Small intestine (tissue), 7 donors: ENCODE measurements around the gene WNT8B. TPM values are rescaled to one million over a fixed set of nuclear protein-coding genes. Genes with fewer than 3 reads are reported as not detected.
A peak's percentile ranks its signal among the peaks of the same experiment; 100 is the strongest.

Experiments
- DNase-seq, 2 donors: peaks; one replicate each; pipeline versions ENCODE4 v3.0.0 to v3.0.0-alpha.2; 2013
- FAIRE-seq: peaks from 2 replicates; lab custom pipeline; 2012; peaks lifted over from hg19 to GRCh38; lab: Jason Lieb, UNC
- H3K27ac ChIP-seq, 3 donors: one replicate each; pipeline ENCODE4 v1.5.1; 2013; ENCODE audit warnings: low read length in 2 of 3, mild to moderate bottlenecking in 2 of 3, control low read depth in 1 of 3, inconsistent platforms in 1 of 3, low read depth in 1 of 3, moderate library complexity in 1 of 3
- H3K27me3 ChIP-seq, 3 donors: one replicate each; pipeline ENCODE4 v1.6.1; 2013; ENCODE audit warnings: low read length in 3 of 3, inconsistent platforms in 1 of 3; ENCODE audit not compliant: control insufficient read depth in 3 of 3, insufficient read depth in 3 of 3
- H3K36me3 ChIP-seq, 3 donors: one replicate each; pipeline ENCODE4 v1.6.1; 2013; ENCODE audit warnings: low read length in 3 of 3, inconsistent platforms in 1 of 3, low read depth in 1 of 3, mild to moderate bottlenecking in 1 of 3, moderate library complexity in 1 of 3; ENCODE audit not compliant: control insufficient read depth in 3 of 3, insufficient read depth in 2 of 3
- H3K4me1 ChIP-seq, 3 donors: one replicate each; pipeline ENCODE4 v1.6.1; 2013; ENCODE audit warnings: low read length in 2 of 3, inconsistent platforms in 1 of 3, low read depth in 1 of 3, mild to moderate bottlenecking in 1 of 3, moderate library complexity in 1 of 3; ENCODE audit not compliant: control insufficient read depth in 3 of 3, insufficient read depth in 2 of 3
- H3K4me3 ChIP-seq, 3 donors: one replicate each; pipeline ENCODE4 v1.5.1; 2013; ENCODE audit warnings: low read length in 3 of 3, control low read depth in 1 of 3, inconsistent platforms in 1 of 3, low read depth in 1 of 3, mild to moderate bottlenecking in 1 of 3, moderate library complexity in 1 of 3
- H3K9me3 ChIP-seq, 2 donors: one replicate each; pipeline ENCODE4 v1.6.1; 2013; ENCODE audit warnings: low read depth in 1 of 2, low read length in 1 of 2; ENCODE audit not compliant: control insufficient read depth in 2 of 2, insufficient read depth in 1 of 2
- WGBS, 3 donors: extraction: QIAGEN DNeasy Blood & Tissue Kit; methylation state at CpG; one replicate each; pipeline ENCODE4 v1.1.7; 2013; 5-methylcytosine and 5-hydroxymethylcytosine counted together
- polyA plus RNA-seq, 4 donors: library from polyadenylated mRNA; stranded (reverse) in 3 of 4; unstranded in 1 of 4; fragments of 200-250 nt in 3 of 4; fragments of 120-200 nt in 1 of 4; gene quantifications; one replicate each; pipeline versions ENCODE4 v1.2.1 to v1.2.3, GENCODE V29; 2013
- donor health status: healthy with polysubstance abuse.
- donor health status: control.
- donor health status: control.
- donor health status: Bipolar disorder and iron deficiency.
- donor health status: healthy.

Gene WNT8B
- polyA plus RNA-seq, 4 donors, result 0.10 TPM; not detected in 3

GRCh38 chr10:100504096-100504495 is 41.3 kb downstream of the WNT8B start:
- no peak overlapping the region for H3K27ac ChIP-seq
- DNase-seq, result no peak
- no peaks in the 10 kb centered on the region for H3K27me3 ChIP-seq
- WGBS, 3 donors, result 81 to 84% (median 82%) methylated on average over 5 of the region's 5 CpGs
- H3K4me1 ChIP-seq, result no peaks in the 10 kb centered on the region
- H3K9me3 ChIP-seq, result no peaks in the 10 kb centered on the region
- H3K4me3 ChIP-seq, result no peak overlapping the region
- FAIRE-seq, result no peak
- peaks cover 0 to 27% (median 3%) of the 10 kb centered on the region in 3 donors for H3K36me3 ChIP-seq

GRCh38 chr10:100505164-100505563 is 42.4 kb downstream of the WNT8B start:
- H3K4me1 ChIP-seq, result peaks cover 0 to 2% (median 0%) of the 10 kb centered on the region in 3 donors
- DNase-seq (no peak), FAIRE-seq (no peak)
- H3K27me3 ChIP-seq, result no peaks in the 10 kb centered on the region
- H3K9me3 ChIP-seq, result no peaks in the 10 kb centered on the region
- H3K4me3 ChIP-seq, result no peak overlapping the region
- 92 to 99% (median 97%) methylated on average over 2 of the region's 2 CpGs for WGBS, 3 donors
- no peak overlapping the region for H3K27ac ChIP-seq
- H3K36me3 ChIP-seq, result peaks cover 0 to 26% (median 3%) of the 10 kb centered on the region in 3 donors

- H3K36me3 ChIP-seq, result peaks cover 0 to 26% (median 3%) of the 10 kb centered on the region in 3 donors
- no peak for FAIRE-seq
- WGBS, 3 donors, result 95 to 96% (median 96%) methylated on average over 5 of the region's 5 CpGs
Observed at GRCh38 chr10:100506596-100507356, 44.0 kb downstream of the WNT8B start.

GRCh38 chr10:100507357-100507732 is 44.5 kb downstream of the WNT8B start:
- no peak overlapping the region for H3K27ac ChIP-seq
- no peaks in the 10 kb centered on the region for H3K9me3 ChIP-seq
- H3K4me1 ChIP-seq, result peaks cover 0 to 2% (median 0%) of the 10 kb centered on the region in 3 donors
- FAIRE-seq (no peak), DNase-seq (no peak)
- 92 to 98% (median 95%) methylated on average over 5 of the region's 5 CpGs for WGBS, 3 donors
- H3K27me3 ChIP-seq, result no peaks in the 10 kb centered on the region
- peaks cover 0 to 21% (median 3%) of the 10 kb centered on the region in 3 donors for H3K36me3 ChIP-seq
- no peak overlapping the region for H3K4me3 ChIP-seq

More at GRCh38 chr10:100506596-100507356, 44.0 kb downstream of the WNT8B start:
- H3K4me1 ChIP-seq, result peaks cover 0 to 2% (median 0%) of the 10 kb centered on the region in 3 donors
- H3K27ac ChIP-seq, result no peak overlapping the region
- DNase-seq, result no peak
- no peaks in the 10 kb centered on the region for H3K9me3 ChIP-seq
- no peak overlapping the region for H3K4me3 ChIP-seq
- no peaks in the 10 kb centered on the region for H3K27me3 ChIP-seq

GRCh38 chr10:100508266-100508665 is 45.5 kb downstream of the WNT8B start:
- DNase-seq (no peak), FAIRE-seq (no peak)
- peaks cover 0 to 2% (median 0%) of the 10 kb centered on the region in 3 donors for H3K4me1 ChIP-seq
- no peaks in the 10 kb centered on the region for H3K27me3 ChIP-seq
- WGBS, 3 donors, result 44 to 67% (median 67%) methylated on average over 1 of the region's 1 CpG
- no peak overlapping the region for H3K4me3 ChIP-seq
- H3K36me3 ChIP-seq, result peaks cover 3 to 21% (median 3%) of the 10 kb centered on the region in 3 donors
- H3K9me3 ChIP-seq, result no peaks in the 10 kb centered on the region
- H3K27ac ChIP-seq, result no peak overlapping the region

GRCh38 chr10:100508691-100509150 is 45.9 kb downstream of the WNT8B start:
- H3K9me3 ChIP-seq, result no peaks in the 10 kb centered on the region
- H3K27me3 ChIP-seq, result no peaks in the 10 kb centered on the region
- peaks cover 0 to 2% (median 0%) of the 10 kb centered on the region in 3 donors for H3K4me1 ChIP-seq
- peaks cover 3 to 21% (median 3%) of the 10 kb centered on the region in 3 donors for H3K36me3 ChIP-seq
- 37 to 54% (median 44%) methylated on average over 3 of the region's 3 CpGs for WGBS, 3 donors
- H3K27ac ChIP-seq, result no peak overlapping the region
- DNase-seq (peak; percentile 60 to 64), FAIRE-seq (no peak)
- H3K4me3 ChIP-seq, result no peak overlapping the region

GRCh38 chr10:100509241-100509840 is 46.5 kb downstream of the WNT8B start:
- FAIRE-seq, result no peak
- no peaks in the 10 kb centered on the region for H3K27me3 ChIP-seq
- no peaks in the 10 kb centered on the region for H3K9me3 ChIP-seq
- peaks cover 0 to 2% (median 0%) of the 10 kb centered on the region in 3 donors for H3K4me1 ChIP-seq
- H3K4me3 ChIP-seq, result no peak overlapping the region
- peak in 1 of 2 donors; percentile 47 for DNase-seq
- peaks cover 3 to 21% (median 3%) of the 10 kb centered on the region in 3 donors for H3K36me3 ChIP-seq
- 67 to 80% (median 69%) methylated on average over 8 of the region's 8 CpGs for WGBS, 3 donors
- peak overlapping the region in 1 of 3 donors; percentile 12 for H3K27ac ChIP-seq

- peak overlapping the region in 1 of 3 donors; percentile 3 for H3K27ac ChIP-seq
- H3K9me3 ChIP-seq, result no peaks in the 10 kb centered on the region
- 78 to 83% (median 80%) methylated on average over 7 of the region's 7 CpGs for WGBS, 3 donors
- FAIRE-seq, result no peak
- H3K4me1 ChIP-seq, result peaks cover 0 to 2% (median 0%) of the 10 kb centered on the region in 3 donors
- H3K4me3 ChIP-seq, result no peak overlapping the region
- H3K27me3 ChIP-seq, result no peaks in the 10 kb centered on the region
- peak in 1 of 2 donors; percentile 51 for DNase-seq
- peaks cover 0 to 20% (median 3%) of the 10 kb centered on the region in 3 donors for H3K36me3 ChIP-seq
Observed at GRCh38 chr10:100510533-100511308, 47.9 kb downstream of the WNT8B start.
